AG09309 (cell line): Measurements from ENCODE around the gene EPS15.
A peak's percentile ranks its signal among the peaks of the same experiment; 100 is the strongest.

Source experiments
- DNase-seq: peaks from one replicate; pipeline ENCODE4 v3.0.0-alpha.2; 2010; ENCODE audit warnings: low read depth
- H3K4me3 ChIP-seq: 2 replicates; pipeline ENCODE4 v1.5.1; 2011; ENCODE audit warnings: mild to moderate bottlenecking, low read depth, low read length, moderate library complexity; ENCODE audit not compliant: control insufficient read depth
- CTCF ChIP-seq: IDR thresholded peaks from 2 replicates; pipeline ENCODE4 v1.5.1; 2011; ENCODE audit warnings: mild to moderate bottlenecking, low read depth, low read length, inconsistent platforms; ENCODE audit not compliant: insufficient read depth, control insufficient read depth; ENCODE audit errors: missing control alignments

Gene EPS15

GRCh38 chr1:51330331-51331201 is 188.5 kb downstream of the EPS15 start, which contains the start of gene TTC39A:
TSS of gene TTC39A (minus strand) at chr1:51330562. CDS start at chr1:51330477, 85 bp downstream.
- no peak for TF ChIP-seq CTCF
- DNase-seq: no peak
- peak within 1 kb of the TSS; percentile 39 for H3K4me3 ChIP-seq

- H3K4me3 ChIP-seq: no peak overlapping the region
- DNase-seq: no peak
- no peak for TF ChIP-seq CTCF
Observed at GRCh38 chr1:51329443-51330325, 189.4 kb downstream of the EPS15 start.

GRCh38 chr1:51328926-51329325 is 190.1 kb downstream of the EPS15 start:
- no peak for DNase-seq
- no peak overlapping the region for H3K4me3 ChIP-seq
- TF ChIP-seq CTCF: no peak

- no peak overlapping the region for H3K4me3 ChIP-seq
- no peak for TF ChIP-seq CTCF
- DNase-seq: no peak
Observed at GRCh38 chr1:51328279-51328678, 190.8 kb downstream of the EPS15 start.

- no peak for TF ChIP-seq CTCF
- DNase-seq: no peak
- no peak overlapping the region for H3K4me3 ChIP-seq
Observed at GRCh38 chr1:51327386-51327785, 191.7 kb downstream of the EPS15 start.

- H3K4me3 ChIP-seq: no peak overlapping the region
- DNase-seq: no peak
- no peak for TF ChIP-seq CTCF
Observed at GRCh38 chr1:51326839-51327238, 192.2 kb downstream of the EPS15 start.
